HG03039 (cell line): ENCODE results near the gene TOX3.

ENCODE experiments used
- ATAC-seq: cut with Tn5 transposase; IDR thresholded peaks from one replicate; pipeline ENCODE4 v1.9.1; 2021; ENCODE audit warnings: mild to moderate bottlenecking, moderate library complexity; ENCODE audit not compliant: unreplicated experiment

The TOX3 gene

GRCh38 chr16:52539191-52539590 lies 7.8 kb downstream of the TOX3 start:
- ATAC-seq: no peak

- ATAC-seq: no peak
Measured at GRCh38 chr16:52538511-52538910, 8.4 kb downstream of the TOX3 start.

DNA sequence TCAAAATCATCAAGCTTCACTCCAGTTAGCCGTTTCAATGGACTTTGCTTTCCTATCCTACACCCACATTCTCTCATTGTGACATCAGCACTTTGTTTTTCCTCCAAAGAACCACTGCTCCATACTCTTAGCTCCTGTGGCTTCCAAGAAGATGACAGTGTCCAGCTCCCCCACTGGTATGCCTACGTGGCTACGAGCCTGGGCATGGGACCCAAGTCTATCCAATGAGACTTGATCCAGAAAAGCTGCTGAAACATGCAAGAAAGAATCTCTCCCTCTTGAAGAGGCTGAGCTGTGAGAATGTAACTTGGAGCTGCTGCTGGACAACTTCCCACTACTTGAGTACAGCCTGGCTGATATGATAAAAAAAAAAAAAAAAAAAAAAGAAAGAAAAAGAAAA lies 9.4 kb downstream of the TOX3 start:
- no peak for ATAC-seq

GRCh38 chr16:52535076-52535475 lies 11.9 kb downstream of the TOX3 start:
- ATAC-seq: no peak

- ATAC-seq: no peak
Measured at GRCh38 chr16:52533296-52533695, 13.6 kb downstream of the TOX3 start.

DNA sequence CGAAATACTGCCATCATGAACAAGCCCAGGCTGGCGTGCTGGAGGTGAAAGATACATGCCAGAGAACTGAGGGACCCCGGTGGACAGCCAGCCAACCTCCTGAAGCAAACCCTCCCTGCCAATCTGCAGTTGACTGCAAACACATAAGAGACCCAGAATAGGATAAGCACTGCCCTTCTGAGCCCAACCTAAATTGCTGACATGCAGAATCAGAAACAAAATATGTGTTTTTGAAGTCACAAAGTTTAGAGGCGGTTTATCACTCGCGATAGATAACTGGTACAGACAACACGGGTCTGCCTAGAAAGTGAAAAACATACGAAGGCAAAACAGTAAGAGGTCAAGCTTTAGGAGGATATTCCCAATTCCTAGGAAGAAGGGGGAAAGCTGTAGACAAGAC lies 14.6 kb downstream of the TOX3 start:
- no peak for ATAC-seq

DNA sequence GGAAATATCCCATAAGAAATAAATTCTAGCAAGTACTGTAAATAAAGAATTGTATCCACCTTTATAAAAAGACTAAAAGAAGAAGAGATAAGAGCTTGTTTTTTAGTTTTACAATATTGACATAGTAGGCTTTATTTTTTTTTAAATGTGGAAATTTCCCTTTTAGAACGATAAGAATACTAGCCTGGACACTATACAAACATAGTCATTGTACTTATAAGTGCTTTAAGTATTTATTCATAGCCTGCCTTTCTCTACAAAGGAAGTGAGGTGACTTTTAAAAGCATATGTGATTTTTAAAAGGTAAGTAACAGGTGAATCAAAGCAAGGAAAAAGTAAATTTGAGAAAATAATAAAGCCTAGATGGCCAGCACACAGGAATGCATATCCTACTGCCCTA lies 17.7 kb downstream of the TOX3 start:
- no peak for ATAC-seq

- no peak for ATAC-seq
Measured at GRCh38 chr16:52528393-52529065, 18.4 kb downstream of the TOX3 start.

- ATAC-seq: no peak
Measured at GRCh38 chr16:52526830-52527229, 20.1 kb downstream of the TOX3 start.

DNA sequence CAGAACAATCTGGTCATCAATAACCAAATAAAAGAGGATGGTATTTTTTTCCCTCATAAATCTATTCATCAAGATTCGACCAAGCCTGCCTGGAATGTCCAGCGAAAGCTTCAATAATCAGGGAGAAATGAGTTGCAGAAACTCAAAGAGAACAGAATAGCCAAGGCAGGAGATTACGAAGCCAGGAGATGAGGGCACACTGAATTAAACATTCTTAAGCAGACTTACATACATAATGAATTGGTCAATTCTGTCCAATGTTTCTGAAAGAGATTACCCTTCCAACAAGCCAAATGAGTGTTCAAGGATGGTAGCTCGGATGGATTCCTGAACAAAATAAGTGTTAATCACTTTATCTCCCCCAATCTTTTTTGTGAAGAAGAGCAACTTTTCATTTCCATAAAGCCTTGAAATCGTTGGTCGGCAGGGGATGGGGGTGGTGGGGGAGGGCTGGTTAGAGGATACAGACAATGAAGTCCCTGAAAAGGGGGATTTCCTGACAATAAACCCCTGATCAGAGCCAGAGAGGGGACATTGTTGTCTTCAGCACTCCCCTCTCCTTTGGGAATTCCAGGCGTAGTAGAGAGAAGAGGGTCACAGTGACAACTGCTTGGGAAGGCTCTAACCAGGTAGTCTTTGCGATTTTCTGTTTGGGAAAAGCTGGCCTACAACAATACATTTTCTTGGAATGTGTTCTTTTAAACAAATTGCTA lies 20.7 kb downstream of the TOX3 start:
- ATAC-seq: no peak

DNA sequence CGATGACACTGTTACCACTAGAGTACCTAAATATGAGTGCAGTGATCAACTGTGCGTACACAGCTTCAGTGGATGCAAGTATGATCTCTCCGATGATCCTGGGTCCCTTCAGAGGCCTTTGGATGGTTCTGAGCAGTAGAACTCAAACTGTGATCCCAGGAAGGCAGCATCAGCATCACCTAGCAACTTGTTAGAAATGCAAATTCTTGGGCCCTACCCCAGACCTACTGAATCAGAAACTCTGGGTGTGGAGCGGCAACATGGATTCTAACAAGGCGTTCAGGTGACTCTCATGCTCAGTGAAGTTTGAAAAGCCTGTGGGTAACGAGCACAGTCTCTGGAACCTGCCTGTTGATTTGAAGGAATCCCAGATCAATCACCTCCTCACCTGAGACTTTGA lies 25.4 kb downstream of the TOX3 start:
- no peak for ATAC-seq

- no peak for ATAC-seq
Measured at GRCh38 chr16:52518884-52519283, 28.1 kb downstream of the TOX3 start.

DNA sequence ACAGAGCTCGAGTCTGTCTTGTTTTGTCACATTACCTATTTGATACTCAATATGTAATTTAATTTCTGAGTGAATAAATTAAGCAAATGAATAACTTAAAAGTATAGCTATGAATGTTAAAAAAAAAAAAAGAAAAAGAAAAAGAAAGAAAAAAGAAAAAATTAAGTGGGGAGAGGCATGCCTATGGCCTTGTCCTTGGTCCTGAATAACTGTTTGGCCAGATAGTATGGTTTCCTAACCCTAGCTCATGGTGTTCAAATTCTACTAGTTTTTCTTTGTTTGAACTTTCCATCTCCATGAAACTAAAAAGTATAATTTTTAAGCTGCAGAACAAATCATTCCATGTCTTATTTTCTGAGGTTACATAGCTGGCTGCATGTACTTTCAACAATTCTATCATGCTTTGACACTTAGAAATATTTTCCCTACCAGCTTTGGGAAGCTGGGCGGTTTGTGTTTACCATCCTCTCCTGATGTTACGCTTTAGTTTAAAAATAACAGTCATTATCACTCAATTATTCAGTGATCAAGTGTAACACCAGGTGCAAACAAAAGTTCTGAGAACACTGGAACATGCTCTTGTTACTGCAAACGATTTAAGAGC lies 31.8 kb downstream of the TOX3 start:
- ATAC-seq: no peak

- no peak for ATAC-seq
Measured at GRCh38 chr16:52512297-52512987, 34.5 kb downstream of the TOX3 start.

DNA sequence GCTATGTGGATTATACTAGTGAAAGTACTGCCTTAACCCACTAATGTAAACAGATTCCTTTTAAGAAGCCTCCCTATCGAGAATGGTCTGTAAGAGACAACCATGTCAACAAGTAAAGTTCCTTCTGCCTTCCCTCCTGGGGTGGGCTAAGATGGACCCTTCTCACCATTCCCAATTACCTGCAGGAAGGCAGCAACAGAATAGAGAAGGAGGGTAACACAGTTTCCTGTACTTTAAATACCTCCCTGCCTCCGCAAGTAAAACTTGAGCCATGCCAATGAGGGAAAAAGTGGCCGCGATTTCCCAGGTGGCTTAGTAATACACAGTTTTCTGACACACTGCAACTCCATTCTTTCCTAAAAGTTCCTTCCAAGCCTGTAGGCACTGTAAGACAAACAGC lies 45.2 kb downstream of the TOX3 start:
- no peak for ATAC-seq

- no peak for ATAC-seq
Measured at GRCh38 chr16:52500963-52501362, 46.0 kb downstream of the TOX3 start.

- ATAC-seq: no peak
Measured at GRCh38 chr16:52499060-52499440, 47.9 kb downstream of the TOX3 start.

GRCh38 chr16:52498328-52499059 lies 48.4 kb downstream of the TOX3 start:
- no peak for ATAC-seq

DNA sequence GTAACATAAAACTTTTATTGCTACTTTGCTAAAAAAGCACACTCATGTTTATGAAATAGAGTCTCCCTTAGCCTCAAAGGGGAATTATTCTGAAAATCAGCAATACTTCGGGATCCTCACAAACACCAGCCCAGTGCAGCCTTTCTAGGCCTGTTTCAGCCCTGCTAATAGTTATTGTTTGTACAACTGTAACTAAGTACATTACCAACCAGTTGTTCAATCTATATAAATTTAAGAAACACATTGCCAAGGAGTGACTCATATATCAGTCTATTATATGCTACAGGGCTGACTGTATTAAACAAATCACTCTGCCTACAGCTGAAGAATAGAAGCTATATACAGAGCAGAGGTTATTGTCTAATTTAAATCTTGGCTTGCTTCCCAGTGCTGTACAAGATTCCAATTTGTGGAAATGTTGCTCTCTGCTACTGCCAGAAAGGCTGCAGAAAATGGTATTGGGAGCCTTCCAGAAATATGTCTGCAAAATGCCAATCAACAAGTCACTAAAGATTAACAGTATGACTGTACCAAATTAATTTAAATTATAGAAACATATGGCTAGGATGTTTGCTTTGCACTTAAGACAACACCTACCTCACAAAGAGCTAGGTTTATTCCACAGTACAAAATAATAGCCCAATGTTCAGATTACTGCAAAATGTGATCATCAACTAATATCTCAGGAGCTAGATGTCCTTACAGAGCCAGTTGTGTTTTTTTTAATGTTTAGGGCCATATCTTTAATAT lies 49.7 kb downstream of the TOX3 start:
- no peak for ATAC-seq
